ENCODE measurements around the gene PAK5. TPM values are rescaled to one million over a fixed set of nuclear protein-coding genes. Genes with fewer than 3 reads are reported as not detected.

Gene PAK5
- total RNA-seq (ENCODE audit: unreplicated experiment) = 0.10 TPM
- long read RNA-seq = 0 reads

- DNase-seq (ENCODE audit: low spot score) = peak; percentile 82
- Mint-ChIP-seq H3K4me1 (ENCODE audit: unreplicated experiment) (peaks cover 5% of the 10 kb centered on the region), H3K27me3 (ENCODE audit: unreplicated experiment) (no peaks in the 10 kb centered on the region), H3K36me3 (ENCODE audit: low read depth, unreplicated experiment) (no peaks in the 10 kb centered on the region), H3K4me3 (ENCODE audit: unreplicated experiment) (peak within 1 kb of the TSS; percentile 63), H3K9me3 (ENCODE audit: unreplicated experiment) (no peaks in the 10 kb centered on the region), H3K27ac (ENCODE audit: unreplicated experiment) (peak within 1 kb of the TSS; percentile 48)
- no peak for TF ChIP-seq CTCF (IDR thresholded peaks at IDR 0.05; ENCODE audit: unreplicated experiment)
Measured at GRCh38 chr20:9838378-9839295, at the start of gene PAK5. Gene PAK5 (minus strand): TSS chr20:9839076. CDS start chr20:9644328, 194,748 bp downstream.

GRCh38 chr20:9887706-9888105 is 48.8 kb upstream of the PAK5 start:
- Mint-ChIP-seq H3K36me3 (ENCODE audit: low read depth, unreplicated experiment) (no peaks in the 10 kb centered on the region), H3K4me3 (ENCODE audit: unreplicated experiment) (no peak overlapping the region), H3K4me1 (ENCODE audit: unreplicated experiment) (no peaks in the 10 kb centered on the region), H3K27ac (ENCODE audit: unreplicated experiment) (no peak overlapping the region), H3K27me3 (ENCODE audit: unreplicated experiment) (peaks cover 1% of the 10 kb centered on the region), H3K9me3 (ENCODE audit: unreplicated experiment) (no peaks in the 10 kb centered on the region)
- DNase-seq (ENCODE audit: low spot score) = no peak
- TF ChIP-seq CTCF (IDR thresholded peaks at IDR 0.05; ENCODE audit: unreplicated experiment) = no peak

- Mint-ChIP-seq H3K36me3 (ENCODE audit: low read depth, unreplicated experiment) (no peaks in the 10 kb centered on the region), H3K27me3 (ENCODE audit: unreplicated experiment) (no peaks in the 10 kb centered on the region), H3K4me1 (ENCODE audit: unreplicated experiment) (no peaks in the 10 kb centered on the region), H3K27ac (ENCODE audit: unreplicated experiment) (no peak overlapping the region), H3K9me3 (ENCODE audit: unreplicated experiment) (no peaks in the 10 kb centered on the region), H3K4me3 (ENCODE audit: unreplicated experiment) (no peak overlapping the region)
- no peak for DNase-seq (ENCODE audit: low spot score)
- no peak for TF ChIP-seq CTCF (IDR thresholded peaks at IDR 0.05; ENCODE audit: unreplicated experiment)
Measured at GRCh38 chr20:9886227-9886626, 47.4 kb upstream of the PAK5 start.

- Mint-ChIP-seq H3K9me3 (ENCODE audit: unreplicated experiment) (no peaks in the 10 kb centered on the region), H3K36me3 (ENCODE audit: low read depth, unreplicated experiment) (no peaks in the 10 kb centered on the region), H3K4me1 (ENCODE audit: unreplicated experiment) (no peaks in the 10 kb centered on the region), H3K27me3 (ENCODE audit: unreplicated experiment) (no peaks in the 10 kb centered on the region), H3K27ac (ENCODE audit: unreplicated experiment) (no peak overlapping the region), H3K4me3 (ENCODE audit: unreplicated experiment) (no peak overlapping the region)
- no peak for DNase-seq (ENCODE audit: low spot score)
- TF ChIP-seq CTCF (IDR thresholded peaks at IDR 0.05; ENCODE audit: unreplicated experiment) = no peak
Measured at GRCh38 chr20:9884666-9885065, 45.8 kb upstream of the PAK5 start.

GRCh38 chr20:9884061-9884460 is 45.2 kb upstream of the PAK5 start:
- H3K4me3 Mint-ChIP-seq (ENCODE audit: unreplicated experiment) = no peak overlapping the region
- no peaks in the 10 kb centered on the region for H3K36me3 Mint-ChIP-seq (ENCODE audit: low read depth, unreplicated experiment)
- no peak for TF ChIP-seq CTCF (IDR thresholded peaks at IDR 0.05; ENCODE audit: unreplicated experiment)
- no peak for DNase-seq (ENCODE audit: low spot score)
- H3K27ac Mint-ChIP-seq (ENCODE audit: unreplicated experiment) = no peak overlapping the region
- no peaks in the 10 kb centered on the region for H3K9me3 Mint-ChIP-seq (ENCODE audit: unreplicated experiment)
- H3K27me3 Mint-ChIP-seq (ENCODE audit: unreplicated experiment) = no peaks in the 10 kb centered on the region
- no peaks in the 10 kb centered on the region for H3K4me1 Mint-ChIP-seq (ENCODE audit: unreplicated experiment)
